H1 (cell line): ENCODE results near the gene ATP9B. TPM values are rescaled to one million over a fixed set of nuclear protein-coding genes. Genes with fewer than 3 reads are reported as not detected.

Source experiments
- ATF2 ChIP-seq: IDR thresholded peaks from 2 replicates; pipeline ENCODE4 v1.6.1; 2012; ENCODE audit warnings: low read length, inconsistent platforms
- CBX5 ChIP-seq: fragments of 300-800, 300-1000 bp; sonication (generic); IDR thresholded peaks from 2 replicates; pipeline ENCODE4 v1.7.1; 2016; ENCODE audit warnings: antibody characterized with exemption, low read length, low read depth
- CHD1 ChIP-seq: IDR thresholded peaks from 2 replicates; pipeline ENCODE4 v1.6.1; 2012; ENCODE audit warnings: low read depth, low read length, improper control_type of control experiment
- CHD7 ChIP-seq: fragments of 300-600 bp; sonication (generic); IDR thresholded peaks from 2 replicates; pipeline ENCODE4 v1.7.1; 2012; ENCODE audit warnings: low read length, moderate library complexity, mild to moderate bottlenecking, inconsistent platforms; ENCODE audit not compliant: insufficient replicate concordance
- FOSL1 ChIP-seq: IDR thresholded peaks from 2 replicates; pipeline ENCODE4 v1.6.1; 2011; ENCODE audit warnings: mild to moderate bottlenecking, low read depth, low read length, moderate library complexity; ENCODE audit not compliant: insufficient read depth
- KDM4A ChIP-seq: IDR thresholded peaks from one replicate; pipeline ENCODE4 v1.7.1; 2012; ENCODE audit warnings: low read depth, mild to moderate bottlenecking, moderate library complexity, low read length, inconsistent platforms; ENCODE audit not compliant: severe bottlenecking
- NANOG ChIP-seq: IDR thresholded peaks from 2 replicates; pipeline ENCODE4 v1.6.1; 2011; ENCODE audit warnings: low read length, low read depth, mild to moderate bottlenecking, inconsistent platforms; ENCODE audit not compliant: insufficient read depth, poor library complexity, severe bottlenecking
- NRF1 ChIP-seq: IDR thresholded peaks from 2 replicates; pipeline ENCODE4 v1.6.1; 2011; ENCODE audit warnings: mild to moderate bottlenecking, low read depth, low read length, improper control_type of control experiment
- TAF1 ChIP-seq: IDR thresholded peaks from 2 replicates; pipeline ENCODE4 v1.6.1; 2011; ENCODE audit warnings: mild to moderate bottlenecking, low read depth, low read length
- TCF12 ChIP-seq: IDR thresholded peaks from 2 replicates; pipeline ENCODE4 v1.6.1; 2011; ENCODE audit warnings: low read depth, mild to moderate bottlenecking, low read length
- polyA plus RNA-seq, 7 experiments: library from polyadenylated mRNA; depleted of rRNA in 3 of 7; stranded (reverse) in 5 of 7; unstranded in 2 of 7; fragments of >200 nt in 5 of 7; fragments of 200-250 nt in 2 of 7; gene quantifications; 1 replicate in 5 of 7; 2 replicates in 1 of 7; 4 replicates in 1 of 7; pipeline versions ENCODE4 v1.2.1 to v1.2.3, GENCODE V29; 2011 to 2013; ENCODE audit warnings: missing spikeins in 2 of 7, mixed read lengths in 2 of 7
- total RNA-seq: library from RNA; stranded (reverse); fragmentation: NEBNext Ultra II Directional; extraction: Animal tissue kit (Norgen Biotek cat#: 25700); gene quantifications from 2 replicates; pipeline ENCODE4 v1.2.1, GENCODE V29; 2021

The ATP9B gene
- total and polyA plus RNA-seq, 2 of the 8 experiments (the other 6 are each of a cell fraction or from before 2014, with no cell fraction given), result 15.1 to 21.7 TPM

- TF ChIP-seq CHD7 (no peak), CBX5 (no peak), NRF1 (no peak), FOSL1 (no peak), NANOG (no peak), TCF12 (no peak), CHD1 (no peak), KDM4A (no peak), ATF2 (no peak), TAF1 (no peak)
These were observed 165.2 kb downstream of the ATP9B start (continued) for GRCh38 chr18:79234438-79234837.
